ENCODE measurements around the gene DFFA. TPM values are rescaled to one million over a fixed set of nuclear protein-coding genes. Genes with fewer than 3 reads are reported as not detected.

Gene DFFA, protein sequence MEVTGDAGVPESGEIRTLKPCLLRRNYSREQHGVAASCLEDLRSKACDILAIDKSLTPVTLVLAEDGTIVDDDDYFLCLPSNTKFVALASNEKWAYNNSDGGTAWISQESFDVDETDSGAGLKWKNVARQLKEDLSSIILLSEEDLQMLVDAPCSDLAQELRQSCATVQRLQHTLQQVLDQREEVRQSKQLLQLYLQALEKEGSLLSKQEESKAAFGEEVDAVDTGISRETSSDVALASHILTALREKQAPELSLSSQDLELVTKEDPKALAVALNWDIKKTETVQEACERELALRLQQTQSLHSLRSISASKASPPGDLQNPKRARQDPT
- 19.6 to 25.1 TPM (median 21.9 TPM) in 5 replicates for total RNA-seq (2022; extraction: Qiagen RNA extraction)

DNA sequence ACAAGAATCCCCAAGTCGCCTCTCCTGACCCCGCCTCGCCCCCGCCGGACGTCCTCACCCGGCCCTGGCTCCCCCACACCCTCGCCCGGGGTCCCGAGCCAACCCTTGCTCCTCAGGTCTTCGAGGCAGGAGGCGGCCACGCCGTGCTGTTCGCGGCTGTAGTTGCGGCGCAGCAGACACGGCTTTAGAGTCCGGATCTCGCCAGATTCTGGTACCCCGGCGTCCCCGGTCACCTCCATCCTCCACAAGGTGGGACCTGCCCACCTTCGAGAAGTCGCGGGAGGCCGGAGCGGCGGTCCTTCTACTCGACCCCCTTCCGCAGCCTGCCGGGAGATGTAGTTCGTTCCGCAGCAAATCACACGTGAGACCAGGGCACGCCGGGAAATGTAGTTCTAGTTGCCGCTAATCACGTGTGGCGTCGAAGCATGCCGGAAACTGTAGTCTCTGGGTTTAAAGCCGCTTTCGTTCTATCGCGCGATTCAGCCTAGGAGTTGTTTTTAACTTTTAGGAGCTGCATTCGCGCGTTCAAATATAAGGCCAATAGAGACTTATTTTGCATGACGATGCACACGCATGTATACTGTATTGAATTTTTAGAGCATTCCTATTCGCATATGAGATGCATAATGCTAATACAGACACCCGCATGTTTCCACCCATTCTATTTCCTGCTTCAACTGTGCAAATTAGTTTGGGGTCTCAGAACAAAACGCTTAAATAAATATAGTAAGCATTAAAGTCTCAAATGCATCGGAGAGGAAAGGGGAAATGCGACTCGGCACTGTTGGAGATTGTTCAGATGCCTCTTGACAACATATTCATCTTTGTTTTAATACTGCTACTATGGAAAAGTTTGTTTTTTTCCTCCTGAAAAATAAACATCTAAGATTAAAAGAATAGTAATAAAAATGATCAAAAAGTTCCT lies at the start of gene DFFA:
Gene DFFA, minus strand, starts transcription at position 310 of the 925 bp plus-strand sequence. Its CDS starts 71 bp downstream, at position 239.

DNA sequence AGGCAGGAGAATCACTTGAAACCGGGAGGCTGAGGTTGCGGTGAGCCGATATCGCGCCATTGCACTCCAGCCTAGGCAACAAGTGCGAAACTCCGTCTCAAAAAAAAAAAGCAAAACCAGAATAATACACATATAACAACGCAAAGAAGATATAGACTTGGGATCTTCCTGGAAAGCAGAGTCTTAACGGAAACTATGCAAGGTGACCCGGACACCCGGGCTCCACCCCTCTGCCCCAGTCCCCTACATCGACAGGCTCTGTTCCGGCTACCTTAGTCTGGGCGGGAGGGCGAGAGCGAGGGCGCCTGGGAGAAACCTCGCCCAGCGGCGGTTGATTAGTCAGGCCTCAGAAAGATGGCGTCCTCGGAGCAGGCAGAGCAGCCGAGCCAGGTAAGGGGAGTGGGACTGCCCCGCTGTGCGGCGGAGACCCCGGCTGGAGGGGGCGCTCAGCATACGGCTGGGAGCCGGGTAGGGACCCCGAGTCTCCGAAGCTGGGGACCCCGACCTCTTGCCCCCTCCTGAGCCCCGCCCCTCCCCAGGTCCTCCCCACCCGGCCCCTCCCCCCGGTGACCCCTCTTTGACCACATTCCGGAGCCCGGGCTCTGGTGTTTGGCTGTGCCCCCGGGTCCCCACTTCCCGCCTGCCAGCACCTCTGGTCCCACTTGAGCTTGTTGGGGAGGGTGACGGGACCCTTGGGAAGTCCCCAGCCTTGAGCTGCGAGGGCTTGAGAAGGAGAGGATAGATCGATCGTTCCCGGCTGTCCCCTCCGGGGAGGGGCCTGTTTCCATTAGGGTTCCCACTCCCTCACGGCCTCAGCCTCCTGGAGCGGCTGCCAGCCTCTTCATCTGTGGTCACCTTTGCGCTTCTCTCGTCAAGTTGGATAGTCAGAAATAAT lies 2.5 kb upstream of the DFFA start, which contains the start of gene PEX14:
Gene PEX14, plus strand, starts transcription at position 338 of the 895 bp plus-strand sequence. Its CDS starts 17 bp downstream, at position 355.

DNA sequence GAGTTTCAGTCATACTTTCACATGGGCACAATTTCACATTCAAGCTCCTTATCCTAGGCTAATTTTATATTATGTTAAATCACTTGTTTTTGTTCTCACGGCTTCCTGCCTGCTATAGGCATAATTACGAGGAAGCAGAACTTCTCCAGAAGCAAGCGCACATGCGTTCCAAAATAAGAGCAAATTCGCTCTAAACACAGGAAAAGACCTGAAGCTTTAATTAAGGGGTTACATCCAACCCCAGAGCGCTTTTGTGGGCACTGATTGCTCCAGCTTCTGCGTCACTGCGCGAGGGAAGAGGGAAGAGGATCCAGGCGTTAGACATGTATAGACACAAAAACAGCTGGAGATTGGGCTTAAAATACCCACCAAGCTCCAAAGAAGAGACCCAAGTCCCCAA lies 22.6 kb downstream of the DFFA start, which contains the start of gene CORT:
Gene CORT, plus strand, starts transcription at position 281 of the 400 bp plus-strand sequence. CDS start 193 bp downstream, outside the sequence.

DNA sequence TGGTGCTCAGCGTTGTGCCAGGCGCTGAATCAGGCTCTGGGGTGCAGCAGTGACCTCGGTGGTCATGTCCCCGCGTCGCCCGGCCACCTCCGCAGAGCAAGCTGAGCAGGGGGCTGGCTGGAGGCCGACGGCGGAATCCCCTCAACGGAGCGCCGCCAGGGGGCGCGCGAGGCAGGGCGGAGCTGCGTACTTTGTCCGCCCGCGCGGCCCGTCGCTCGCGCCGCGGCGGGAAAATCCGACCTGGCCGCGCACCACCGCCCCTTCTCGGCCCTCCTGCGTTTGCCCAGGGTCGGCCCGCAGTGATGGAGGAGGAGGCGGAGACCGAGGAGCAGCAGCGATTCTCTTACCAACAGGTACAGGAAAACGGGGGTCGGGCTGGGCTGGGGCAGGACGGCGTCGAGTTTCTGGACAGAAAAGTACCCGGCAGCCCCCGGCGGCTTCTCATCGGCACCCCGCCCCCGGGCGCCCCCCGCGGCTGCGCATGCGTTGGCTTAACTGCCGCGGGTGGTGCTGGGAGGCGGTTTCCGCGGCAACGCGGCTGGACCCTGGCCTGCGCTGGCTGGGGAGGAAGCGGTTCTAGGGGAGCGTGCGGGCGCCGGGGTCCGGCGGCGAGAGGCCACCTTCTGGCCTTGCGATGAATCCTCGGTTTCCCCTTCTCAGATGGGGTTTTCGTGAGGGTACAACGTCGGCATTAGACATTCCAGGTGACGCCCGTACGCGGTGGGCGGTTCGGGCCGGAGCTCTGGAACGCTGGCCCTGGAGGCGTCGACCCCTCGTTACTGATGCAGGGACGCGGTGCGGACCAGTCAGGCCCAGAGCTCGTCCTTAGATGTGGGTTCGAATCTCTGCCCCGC lies 41.9 kb downstream of the DFFA start, which contains the start of gene CENPS:
Gene CENPS, plus strand, starts transcription at position 218 of the 854 bp plus-strand sequence. Its CDS starts 85 bp downstream, at position 303.

Other genes with a start within 250 kb of the DFFA start
- 1,036 to 1,209 TPM (median 1,087 TPM) in 5 replicates for gene PGD, start 73.5 kb downstream of the DFFA start, total RNA-seq (2022; extraction: Qiagen RNA extraction)
- 26.8 to 32.2 TPM (median 28.2 TPM) in 5 replicates for gene CENPS, start 42.1 kb downstream of the DFFA start, total RNA-seq (2022; extraction: Qiagen RNA extraction)
- 0.09 to 0.26 TPM (median 0.18 TPM) in 4 of 5 replicates, not detected in the other for gene CORT, start 22.5 kb downstream of the DFFA start, total RNA-seq (2022; extraction: Qiagen RNA extraction)
- 14.4 to 15.8 TPM (median 15.3 TPM) in 5 replicates for gene PEX14, start 2.4 kb upstream of the DFFA start, total RNA-seq (2022; extraction: Qiagen RNA extraction)